ENCODE measurements around the gene CAPN15.

Gene CAPN15

GRCh38 chr16:566475-567372 lies 39.2 kb downstream of the CAPN15 start, which contains the start of gene NHLRC4:
TSS of gene NHLRC4 (plus strand) at chr16:567005. CDS start at chr16:568048, 1,043 bp downstream.
- H3K4me3 ChIP-seq (ENCODE audit: low read length) = no peak within 1 kb of the TSS
- no peak for TF ChIP-seq CTCF (conservative IDR thresholded peaks at IDR 0.05; ENCODE audit: low read depth, low read length)
- no peak for DNase-seq (ENCODE audit: low read depth)

GRCh38 chr16:567373-568256 lies 40.1 kb downstream of the CAPN15 start:
- no peak for TF ChIP-seq CTCF (conservative IDR thresholded peaks at IDR 0.05; ENCODE audit: low read depth, low read length)
- H3K4me3 ChIP-seq (ENCODE audit: low read length) = no peak overlapping the region
- no peak for DNase-seq (ENCODE audit: low read depth)

GRCh38 chr16:568401-569258 lies 41.1 kb downstream of the CAPN15 start:
- TF ChIP-seq CTCF (conservative IDR thresholded peaks at IDR 0.05; ENCODE audit: low read depth, low read length) = no peak
- H3K4me3 ChIP-seq (ENCODE audit: low read length) = no peak overlapping the region
- DNase-seq (ENCODE audit: low read depth) = no peak

- H3K4me3 ChIP-seq (ENCODE audit: low read length) = peak within 1 kb of the TSS; percentile 77
- no peak for TF ChIP-seq CTCF (conservative IDR thresholded peaks at IDR 0.05; ENCODE audit: low read depth, low read length)
- no peak for DNase-seq (ENCODE audit: low read depth)
Measured at GRCh38 chr16:569445-570254, 42.1 kb downstream of the CAPN15 start, which contains the start of gene PIGQ. TSS of gene PIGQ (plus strand) at chr16:569968. CDS start at chr16:574075, 4,107 bp downstream.

GRCh38 chr16:572865-573650 lies 45.5 kb downstream of the CAPN15 start:
- no peak for DNase-seq (ENCODE audit: low read depth)
- H3K4me3 ChIP-seq (ENCODE audit: low read length) = no peak overlapping the region
- TF ChIP-seq CTCF (conservative IDR thresholded peaks at IDR 0.05; ENCODE audit: low read depth, low read length) = no peak

Data from retinal pigment epithelial cell (primary cell).